B cell (primary cell): ENCODE results near the gene PNPLA5. TPM values are rescaled to one million over a fixed set of nuclear protein-coding genes. Genes with fewer than 3 reads are reported as not detected.

ENCODE experiments used
- ATAC-seq: fragments of 200-7000 bp; cut with Tn5 transposase; one replicate; pipeline ENCODE4 v1.10.0; 2021; ENCODE audit warnings: low read depth, mild to moderate bottlenecking, moderate number of reproducible peaks, moderate library complexity
- CTCF ChIA-PET: fragments of 350-600 bp; sonication (Branson Sonifier 250); formaldehyde crosslinking; loops from one replicate; lab custom pipeline; 2021; ENCODE audit warnings: antibody characterized with exemption, inconsistent platforms; lab: Charles Lee
- POLR2A ChIA-PET: fragments of 350-600 bp; sonication (Branson Sonifier 250); formaldehyde crosslinking; loops from one replicate; lab custom pipeline; 2021; ENCODE audit warnings: antibody characterized with exemption; lab: Charles Lee
- DNase-seq: peaks from one replicate; pipeline ENCODE4 v3.0.0; 2013
- H2AFZ ChIP-seq: 2 replicates; pipeline ENCODE4 v1.6.1; 2012; ENCODE audit warnings: mild to moderate bottlenecking, low read depth, low read length; ENCODE audit not compliant: insufficient read depth, poor library complexity, severe bottlenecking
- H3K27ac ChIP-seq, 2 donors: 1 replicate in 1 of 2; 2 replicates in 1 of 2; pipeline ENCODE4 v1.5.1; 2012 to 2013; ENCODE audit warnings: low read length in 2 of 2, mild to moderate bottlenecking in 2 of 2, moderate library complexity in 1 of 2
- H3K27me3 ChIP-seq, 4 experiments: fragments of 200-600 bp in 1 of 4; sonication (generic) in 1 of 4; replicated peaks in 1 of 4; 1 replicate in 2 of 4; 2 replicates in 2 of 4; pipeline versions ENCODE4 v1.6.1 to v1.7.0; 2013 to 2016; ENCODE audit warnings: low read length in 3 of 4, mild to moderate bottlenecking in 2 of 4, mixed read lengths in 1 of 4, moderate library complexity in 1 of 4; ENCODE audit not compliant: insufficient read depth in 4 of 4, control insufficient read depth in 3 of 4; ENCODE audit errors: control extremely low read depth in 1 of 4
- H3K36me3 ChIP-seq, 2 experiments: replicated peaks in 1 of 2; 1 replicate in 1 of 2; 2 replicates in 1 of 2; pipeline versions ENCODE4 v1.6.1 to v1.7.1; 2013; ENCODE audit warnings: low read length in 1 of 2; ENCODE audit not compliant: insufficient read depth in 2 of 2, control insufficient read depth in 1 of 2; ENCODE audit errors: control extremely low read depth in 1 of 2, extremely low read depth in 1 of 2
- H3K4me1 ChIP-seq, 2 donors: fragments of 200-600 bp in 1 of 2; sonication (generic) in 1 of 2; 1 replicate in 1 of 2; 2 replicates in 1 of 2; pipeline versions ENCODE4 v1.5.1 to v1.6.1; 2013 to 2017; ENCODE audit warnings: low read length in 2 of 2; ENCODE audit not compliant: control insufficient read depth in 2 of 2, insufficient read depth in 2 of 2
- H3K4me2 ChIP-seq: replicated peaks from 2 replicates; pipeline ENCODE3; 2012; ENCODE audit warnings: mild to moderate bottlenecking, low read depth, low read length; ENCODE audit not compliant: poor library complexity, severe bottlenecking
- H3K4me3 ChIP-seq, 5 experiments: fragments of 200-600 bp in 1 of 5; sonication (generic) in 1 of 5; 1 replicate in 3 of 5; 2 replicates in 2 of 5; pipeline versions ENCODE4 v1.5.1 to v1.7.0; 2011 to 2016; ENCODE audit warnings: low read length in 4 of 5, mild to moderate bottlenecking in 4 of 5, low read depth in 2 of 5, control low read depth in 1 of 5, moderate library complexity in 1 of 5; ENCODE audit not compliant: insufficient read depth in 1 of 5; ENCODE audit errors: control extremely low read depth in 1 of 5, extremely low read depth in 1 of 5
- H3K79me2 ChIP-seq: fragments of 200-600 bp; sonication (generic); one replicate; pipeline ENCODE4 v1.6.0; 2016; ENCODE audit warnings: low read length; ENCODE audit not compliant: control insufficient read depth, insufficient read depth
- H3K9ac ChIP-seq: fragments of 200-600 bp; sonication (generic); 2 replicates; pipeline ENCODE4 v1.6.1; 2017; ENCODE audit warnings: mild to moderate bottlenecking, low read length, moderate library complexity
- H3K9me3 ChIP-seq, 3 donors: one replicate each; pipeline versions ENCODE4 v1.6.1 to v1.7.1; 2013; ENCODE audit warnings: low read length in 2 of 3; ENCODE audit not compliant: control insufficient read depth in 2 of 3, insufficient read depth in 1 of 3; ENCODE audit errors: control extremely low read depth in 1 of 3
- H4K20me1 ChIP-seq: 2 replicates; pipeline ENCODE4 v1.6.0; 2012; ENCODE audit warnings: mild to moderate bottlenecking, low read length; ENCODE audit not compliant: insufficient read depth, control insufficient read depth, poor library complexity, severe bottlenecking
- H3K27ac Mint-ChIP-seq: one replicate; pipeline ENCODE4 v1.8.0; 2021; ENCODE audit warnings: mixed read lengths
- H3K27me3 Mint-ChIP-seq: one replicate; pipeline ENCODE4 v1.8.0; 2021; ENCODE audit warnings: mixed read lengths
- H3K4me1 Mint-ChIP-seq: one replicate; pipeline ENCODE4 v1.8.0; 2021; ENCODE audit warnings: mixed read lengths
- H3K4me3 Mint-ChIP-seq: one replicate; pipeline ENCODE4 v1.8.0; 2021; ENCODE audit warnings: mixed read lengths
- H3K9me3 Mint-ChIP-seq: one replicate; pipeline ENCODE4 v1.8.0; 2022; ENCODE audit warnings: mixed read lengths; ENCODE audit not compliant: insufficient read depth
- EZH2 ChIP-seq: IDR thresholded peaks from 2 replicates; pipeline ENCODE4 v1.6.1; 2012; ENCODE audit warnings: borderline replicate concordance, low read depth, mild to moderate bottlenecking, moderate library complexity, low read length; ENCODE audit not compliant: insufficient read depth, poor library complexity, severe bottlenecking
- WGBS: methylation state at CpG from one replicate; pipeline ENCODE4 v1.1.5; 2013; ENCODE audit warnings: missing lambda C conversion rate; ENCODE audit not compliant: insufficient coverage; 5-methylcytosine and 5-hydroxymethylcytosine counted together
- intact Hi-C: fragments of 100-400 bp; cut with micrococcal nuclease; formaldehyde crosslinking; loops from one replicate; pipeline ENCODE4 v1.10.0; 2022
- polyA plus RNA-seq: library from polyadenylated mRNA; depleted of rRNA; stranded (reverse); fragments of >200 nt; gene quantifications from 2 replicates; pipeline ENCODE4 v1.2.3, GENCODE V29; 2012
- total RNA-seq, 2 donors: library from RNA; stranded (reverse); fragments of 120-200 nt in 1 of 2; gene quantifications; 1 replicate in 1 of 2; 2 replicates in 1 of 2; pipeline versions ENCODE4 v1.2.3 to v1.2.4, GENCODE V29; 2013 to 2022
- TF ChIP-seq, protein P1 (sequence below): fragments of 200-600 bp; IDR thresholded peaks from one replicate; pipeline ENCODE4 v1.8.0; 2022; ENCODE audit warnings: antibody characterized with exemption, mild to moderate bottlenecking

Gene PNPLA5
- total and polyA plus RNA-seq, 2 donors (not counting 1 experiment from before 2014, with no cell fraction given) = not detected

DNA sequence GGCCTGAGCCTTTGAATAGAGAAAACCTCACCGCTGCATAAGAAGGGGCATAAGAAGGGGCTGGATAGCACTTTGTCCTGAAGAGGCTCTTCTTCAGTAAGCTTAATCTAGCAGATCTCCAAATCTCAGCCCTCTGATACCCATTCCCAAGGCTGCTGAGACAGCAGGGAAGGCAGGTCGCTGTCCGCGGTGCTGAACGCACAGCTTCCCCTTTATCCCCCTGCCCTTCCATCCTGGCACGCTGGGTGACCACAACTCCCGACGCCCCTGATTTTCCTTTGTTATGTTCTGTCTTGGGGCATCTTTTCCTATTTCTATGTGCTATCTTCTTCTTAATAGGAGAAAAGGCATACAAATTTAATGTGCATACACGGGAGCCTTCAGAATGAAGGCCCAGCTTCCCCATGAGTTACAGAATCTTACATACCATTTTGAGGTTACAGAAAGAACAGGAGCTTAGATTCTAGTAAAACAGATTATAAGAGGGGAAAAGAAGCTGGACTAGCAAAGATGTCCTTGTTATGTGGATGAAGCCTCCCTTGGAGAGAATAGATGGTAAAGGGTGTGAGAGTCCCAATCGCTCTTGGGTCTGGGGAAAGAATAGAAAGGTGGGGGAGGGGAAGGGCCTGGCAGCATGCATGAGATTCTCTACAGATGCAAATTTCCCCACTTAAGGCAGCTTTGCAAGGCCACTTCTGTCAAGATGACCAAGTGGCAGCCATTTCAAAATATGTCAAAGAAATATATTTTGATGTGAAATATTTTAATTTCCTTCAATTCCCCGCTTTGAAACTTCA lies 23.8 kb downstream of the PNPLA5 start:
- H3K27ac ChIP-seq = no peak overlapping the region
- no peak overlapping the region for H2AFZ ChIP-seq
- H3K9me3 Mint-ChIP-seq = peaks cover 13% of the 10 kb centered on the region
- WGBS = 0% methylated on average over 1 of the region's 11 CpGs
- peaks cover 0 to 12% (median 0%) of the 10 kb centered on the region in 3 donors for H3K9me3 ChIP-seq
- H3K27me3 ChIP-seq = peaks cover 0 to 17% (median 9%) of the 10 kb centered on the region in 4 experiments
- no peaks in the 10 kb centered on the region for H3K4me1 ChIP-seq
- no peaks in the 10 kb centered on the region for H3K79me2 ChIP-seq
- H3K4me3 Mint-ChIP-seq = no peak overlapping the region
- no peak overlapping the region for H3K4me2 ChIP-seq
- no peak for TF ChIP-seq EZH2
- TF ChIP-seq, protein P1, sequence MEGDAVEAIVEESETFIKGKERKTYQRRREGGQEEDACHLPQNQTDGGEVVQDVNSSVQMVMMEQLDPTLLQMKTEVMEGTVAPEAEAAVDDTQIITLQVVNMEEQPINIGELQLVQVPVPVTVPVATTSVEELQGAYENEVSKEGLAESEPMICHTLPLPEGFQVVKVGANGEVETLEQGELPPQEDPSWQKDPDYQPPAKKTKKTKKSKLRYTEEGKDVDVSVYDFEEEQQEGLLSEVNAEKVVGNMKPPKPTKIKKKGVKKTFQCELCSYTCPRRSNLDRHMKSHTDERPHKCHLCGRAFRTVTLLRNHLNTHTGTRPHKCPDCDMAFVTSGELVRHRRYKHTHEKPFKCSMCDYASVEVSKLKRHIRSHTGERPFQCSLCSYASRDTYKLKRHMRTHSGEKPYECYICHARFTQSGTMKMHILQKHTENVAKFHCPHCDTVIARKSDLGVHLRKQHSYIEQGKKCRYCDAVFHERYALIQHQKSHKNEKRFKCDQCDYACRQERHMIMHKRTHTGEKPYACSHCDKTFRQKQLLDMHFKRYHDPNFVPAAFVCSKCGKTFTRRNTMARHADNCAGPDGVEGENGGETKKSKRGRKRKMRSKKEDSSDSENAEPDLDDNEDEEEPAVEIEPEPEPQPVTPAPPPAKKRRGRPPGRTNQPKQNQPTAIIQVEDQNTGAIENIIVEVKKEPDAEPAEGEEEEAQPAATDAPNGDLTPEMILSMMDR = no peak
- no peak overlapping the region for H3K4me3 ChIP-seq
- intact Hi-C loops = no loop called here
- H3K27ac Mint-ChIP-seq = no peak overlapping the region
- peak; percentile 38 for DNase-seq
- H3K36me3 ChIP-seq = no peaks in the 10 kb centered on the region
- H3K4me1 Mint-ChIP-seq = no peaks in the 10 kb centered on the region
- ChIA-PET POLR2A (no interaction called here), CTCF (no interaction called here)
- no peak for ATAC-seq
- no peaks in the 10 kb centered on the region for H4K20me1 ChIP-seq
- no peak overlapping the region for H3K9ac ChIP-seq
- H3K27me3 Mint-ChIP-seq = peaks cover 33% of the 10 kb centered on the region

DNA sequence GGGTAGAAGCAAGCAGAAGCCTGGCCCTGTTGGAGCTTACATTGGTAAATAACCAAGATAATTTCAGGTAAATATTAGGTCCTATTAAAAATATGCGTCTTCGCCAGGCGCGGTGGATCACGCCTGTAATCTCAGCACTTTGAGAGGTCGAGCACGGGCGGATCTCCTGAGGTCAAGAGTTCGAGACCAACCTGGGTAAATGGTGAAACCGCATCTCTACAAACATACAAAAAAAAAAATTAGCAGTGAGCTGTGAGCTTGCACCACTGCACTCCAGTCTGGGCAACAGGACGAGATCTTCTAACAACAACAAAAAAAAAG lies 29.0 kb downstream of the PNPLA5 start:
- Mint-ChIP-seq H3K27me3 (peaks cover 58% of the 10 kb centered on the region), H3K9me3 (no peaks in the 10 kb centered on the region), H3K27ac (no peak overlapping the region), H3K4me3 (peak overlapping the region; percentile 71), H3K4me1 (peaks cover 4% of the 10 kb centered on the region)
- DNase-seq (no peak), ATAC-seq (no peak)
- ChIA-PET CTCF (interaction anchor here (0.7 kb wide), 1 partner anchor 1445 kb away, joined by 3 read pairs; no protein-coding TSS in a partner anchor), POLR2A (no interaction called here)
- Histone ChIP-seq H3K4me1 (no peaks in the 10 kb centered on the region), H3K4me3 (no peak overlapping the region), H3K27ac (no peak overlapping the region), H3K4me2 (no peak overlapping the region), H3K79me2 (no peaks in the 10 kb centered on the region), H3K27me3 (peaks cover 0 to 37% (median 17%) of the 10 kb centered on the region in 4 experiments), H4K20me1 (no peaks in the 10 kb centered on the region), H2AFZ (no peak overlapping the region), H3K9ac (no peak overlapping the region), H3K36me3 (no peaks in the 10 kb centered on the region), H3K9me3 (peaks cover 0 to 7% (median 0%) of the 10 kb centered on the region in 3 donors)
- WGBS = 100% methylated on average over 1 of the region's 11 CpGs
- intact Hi-C loops = no loop called here
- TF ChIP-seq, protein P1 = no peak
- no peak for TF ChIP-seq EZH2
